ENCODE data around the gene PPM1D.
A peak's percentile ranks its signal among the peaks of the same experiment; 100 is the strongest.

Gene PPM1D

DNA sequence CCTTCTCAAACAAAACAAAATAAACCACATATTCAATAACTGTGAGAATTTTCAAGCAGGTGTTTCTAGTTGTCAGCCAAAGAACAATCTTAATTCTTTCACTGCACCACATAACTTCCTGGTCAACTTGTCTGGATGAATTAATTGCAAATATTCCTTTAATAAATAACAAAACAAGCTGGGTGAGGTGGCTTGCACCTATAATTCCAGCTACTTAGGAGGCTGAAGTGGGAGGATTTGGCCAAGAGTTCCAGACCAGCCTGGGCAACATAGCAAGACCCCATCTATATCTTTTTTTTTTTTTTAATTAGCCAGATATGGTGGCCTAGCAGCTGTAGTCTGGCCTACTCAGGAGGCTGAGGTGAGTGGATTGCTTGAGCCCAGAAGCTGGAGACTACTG is 17.0 kb upstream of the PPM1D start:
- TF ChIP-seq, protein P1, sequence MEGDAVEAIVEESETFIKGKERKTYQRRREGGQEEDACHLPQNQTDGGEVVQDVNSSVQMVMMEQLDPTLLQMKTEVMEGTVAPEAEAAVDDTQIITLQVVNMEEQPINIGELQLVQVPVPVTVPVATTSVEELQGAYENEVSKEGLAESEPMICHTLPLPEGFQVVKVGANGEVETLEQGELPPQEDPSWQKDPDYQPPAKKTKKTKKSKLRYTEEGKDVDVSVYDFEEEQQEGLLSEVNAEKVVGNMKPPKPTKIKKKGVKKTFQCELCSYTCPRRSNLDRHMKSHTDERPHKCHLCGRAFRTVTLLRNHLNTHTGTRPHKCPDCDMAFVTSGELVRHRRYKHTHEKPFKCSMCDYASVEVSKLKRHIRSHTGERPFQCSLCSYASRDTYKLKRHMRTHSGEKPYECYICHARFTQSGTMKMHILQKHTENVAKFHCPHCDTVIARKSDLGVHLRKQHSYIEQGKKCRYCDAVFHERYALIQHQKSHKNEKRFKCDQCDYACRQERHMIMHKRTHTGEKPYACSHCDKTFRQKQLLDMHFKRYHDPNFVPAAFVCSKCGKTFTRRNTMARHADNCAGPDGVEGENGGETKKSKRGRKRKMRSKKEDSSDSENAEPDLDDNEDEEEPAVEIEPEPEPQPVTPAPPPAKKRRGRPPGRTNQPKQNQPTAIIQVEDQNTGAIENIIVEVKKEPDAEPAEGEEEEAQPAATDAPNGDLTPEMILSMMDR (IDR thresholded peaks at IDR 0.05), result no peak

DNA sequence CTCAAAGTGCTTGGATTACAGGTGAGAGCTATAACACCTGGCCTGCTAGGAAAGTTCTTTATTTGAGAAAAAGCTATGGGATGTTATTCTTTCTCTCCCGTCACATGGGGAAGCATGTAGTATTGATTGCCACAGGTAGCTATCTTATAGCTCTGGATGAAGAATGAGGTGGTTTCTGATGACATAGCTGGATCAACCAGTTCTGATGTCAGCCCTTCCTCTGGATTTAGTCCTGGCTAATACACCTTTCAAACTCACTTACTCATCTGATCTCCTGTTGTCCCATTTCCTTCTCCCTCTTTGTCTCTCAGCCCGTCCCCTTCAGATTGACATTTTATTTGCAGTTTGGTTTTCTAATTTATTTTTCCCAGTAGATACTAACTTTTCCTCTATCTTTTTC is 14.1 kb upstream of the PPM1D start:
- TF ChIP-seq, protein P1 (IDR thresholded peaks at IDR 0.05), result no peak

DNA sequence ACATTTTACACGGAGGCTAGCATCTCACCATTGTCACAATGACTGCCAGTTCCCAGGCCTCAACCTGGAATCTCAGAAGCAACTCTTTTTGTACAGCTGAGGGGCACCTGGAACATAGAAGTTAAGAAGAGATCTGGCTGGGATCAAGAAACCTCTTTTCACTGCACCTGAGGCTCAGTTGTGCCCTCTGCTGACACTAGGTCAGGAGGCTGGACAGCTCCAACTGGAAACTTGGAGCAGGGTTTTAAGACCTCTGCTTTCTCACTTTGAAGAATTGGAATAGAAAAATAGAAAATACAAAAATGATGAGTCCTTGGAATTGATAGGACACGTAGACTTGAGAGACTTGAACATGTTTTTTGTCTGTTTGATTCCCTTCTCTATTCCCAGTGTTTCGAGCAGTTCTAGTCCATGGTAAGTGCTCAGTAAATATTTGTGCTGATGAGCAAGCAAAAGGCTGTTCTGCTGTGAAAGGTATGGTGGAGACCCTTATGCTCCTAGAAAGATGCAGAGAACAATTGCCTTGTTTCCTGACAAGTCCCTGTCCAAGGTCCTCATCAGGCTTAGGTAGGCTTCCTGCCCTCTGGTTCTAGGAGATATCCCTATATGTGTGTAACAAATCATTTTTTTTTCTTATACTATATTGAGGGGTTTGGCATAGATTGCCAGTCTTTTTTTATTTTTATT is 13.6 kb upstream of the PPM1D start:
- TF ChIP-seq, protein P1 (IDR thresholded peaks at IDR 0.05), result peak; percentile 43

DNA sequence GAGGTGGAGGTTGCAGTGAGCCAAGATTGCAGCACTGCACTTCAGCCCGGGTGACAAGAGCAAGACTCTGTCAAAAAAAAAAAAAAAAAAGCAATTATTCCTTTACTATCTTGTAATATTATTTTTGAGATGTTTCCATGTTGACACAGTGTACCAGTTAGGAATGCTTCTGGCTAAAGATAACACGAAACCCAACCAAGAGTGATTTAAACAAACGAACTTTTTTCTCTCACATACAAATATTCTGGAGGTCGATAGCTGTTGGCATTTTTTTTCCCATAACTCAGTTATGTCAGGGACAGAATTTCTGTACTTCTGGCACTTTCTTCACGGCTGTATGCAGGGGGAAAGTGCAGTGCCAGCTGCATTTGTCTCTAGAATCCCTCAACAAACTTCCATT is 9.9 kb upstream of the PPM1D start:
- TF ChIP-seq, protein P1 (IDR thresholded peaks at IDR 0.05), result no peak

DNA sequence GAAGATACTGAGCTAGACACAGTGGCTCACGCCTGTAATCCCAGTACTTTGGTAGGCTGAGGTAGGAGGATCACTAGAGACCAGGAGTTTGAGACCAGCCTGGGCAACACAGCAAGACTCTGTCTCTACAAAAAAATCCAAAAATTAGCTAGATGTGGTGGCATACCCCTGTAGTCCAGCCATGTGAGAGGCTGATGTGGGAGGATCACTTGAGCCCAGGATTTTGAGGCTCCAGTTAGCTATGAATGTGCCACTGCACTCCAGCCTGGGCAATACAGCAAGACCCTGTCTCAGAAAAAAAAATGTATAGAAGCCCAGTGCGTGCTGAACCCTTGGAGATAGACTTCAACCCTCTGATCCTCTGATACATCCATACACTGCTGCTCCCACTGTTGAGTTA is 7.2 kb upstream of the PPM1D start:
- TF ChIP-seq, protein P1 (IDR thresholded peaks at IDR 0.05), result no peak

DNA sequence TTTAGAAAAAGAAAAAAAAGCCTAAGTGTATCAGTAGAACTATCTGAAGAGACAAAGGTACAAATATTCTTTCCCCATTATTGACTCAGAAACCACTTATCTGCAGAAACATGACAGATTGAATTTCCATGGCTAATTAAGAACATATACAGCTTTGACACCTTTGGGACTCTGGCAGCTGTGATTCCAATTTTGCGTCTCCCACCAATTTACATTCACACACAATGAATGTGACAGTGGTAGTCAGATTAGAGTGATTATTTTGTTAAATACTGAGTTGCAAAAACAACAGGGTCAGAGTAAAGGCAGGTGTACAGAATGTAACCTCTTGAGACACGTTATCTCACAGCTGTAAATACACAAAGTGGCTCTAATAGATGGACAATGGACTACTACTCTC is 5.3 kb upstream of the PPM1D start:
- TF ChIP-seq, protein P1 (IDR thresholded peaks at IDR 0.05), result no peak

DNA sequence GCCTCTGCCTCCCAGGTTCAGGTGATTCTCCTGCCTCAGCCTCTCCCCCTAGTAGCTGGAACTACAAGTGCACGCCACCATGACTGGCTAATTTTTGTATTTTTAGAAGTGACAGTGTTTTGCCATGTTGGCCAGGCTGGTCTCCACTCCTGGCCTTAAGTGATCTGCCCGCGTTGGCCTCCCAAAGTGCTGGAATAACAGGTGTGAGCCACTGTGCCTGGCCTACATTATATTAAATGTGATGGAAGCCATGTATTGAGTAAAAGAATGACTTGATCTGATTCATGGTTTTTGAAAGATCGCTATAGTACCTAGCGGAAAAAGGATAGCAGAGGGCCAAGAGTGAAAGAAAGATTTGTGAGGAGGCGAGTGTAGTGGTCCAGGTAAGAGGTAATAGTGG is 2.7 kb upstream of the PPM1D start:
- TF ChIP-seq, protein P1 (IDR thresholded peaks at IDR 0.05), result no peak
